Stimulated activated CD8-positive, alpha-beta memory T cell treated with anti-CD3 and anti-CD28 coated beads, Interleukin-15, amount 100 ng/mL, for 48 hours (primary cell): ENCODE results near the gene DIDO1.

ENCODE experiments used
- DNase-seq, 2 donors: peaks; one replicate each; pipeline ENCODE4 v3.0.0-alpha.2; 2020; ENCODE audit warnings: low read depth in 2 of 2

The DIDO1 gene

DNA sequence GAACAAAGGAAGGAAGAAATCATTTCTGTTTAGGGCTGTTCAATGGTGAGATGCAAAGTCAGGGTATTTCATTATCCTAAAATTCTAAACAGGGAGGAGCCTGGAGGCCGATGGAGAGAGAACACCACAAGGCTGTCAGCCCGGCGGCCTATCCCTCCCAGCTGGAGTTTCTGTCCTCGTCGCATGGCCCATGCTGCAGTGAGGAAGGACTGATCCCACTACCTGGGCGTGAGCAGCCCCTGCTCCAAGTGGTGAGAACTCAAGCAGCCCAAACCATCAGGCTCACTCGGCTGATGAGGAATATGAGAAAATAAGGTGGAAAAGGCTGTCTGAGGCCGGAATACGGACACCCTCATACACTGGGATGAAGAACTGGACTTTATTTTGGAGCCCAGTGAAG, 30.8 kb downstream of the DIDO1 start:
- DNase-seq = no peak

- no peak for DNase-seq
These were observed 32.0 kb downstream of the DIDO1 start for GRCh38 chr20:62894261-62894660.

GRCh38 chr20:62893700-62894099, 32.6 kb downstream of the DIDO1 start:
- no peak for DNase-seq

GRCh38 chr20:62892348-62893304, 33.7 kb downstream of the DIDO1 start:
- DNase-seq = no peak

GRCh38 chr20:62891111-62891510, 35.2 kb downstream of the DIDO1 start:
- DNase-seq = no peak

- DNase-seq = no peak
These were observed 35.9 kb downstream of the DIDO1 start for GRCh38 chr20:62890444-62890843.

- no peak for DNase-seq
These were observed 36.4 kb downstream of the DIDO1 start for GRCh38 chr20:62889871-62890270.

GRCh38 chr20:62889411-62889810, 36.9 kb downstream of the DIDO1 start:
- DNase-seq = no peak

DNA sequence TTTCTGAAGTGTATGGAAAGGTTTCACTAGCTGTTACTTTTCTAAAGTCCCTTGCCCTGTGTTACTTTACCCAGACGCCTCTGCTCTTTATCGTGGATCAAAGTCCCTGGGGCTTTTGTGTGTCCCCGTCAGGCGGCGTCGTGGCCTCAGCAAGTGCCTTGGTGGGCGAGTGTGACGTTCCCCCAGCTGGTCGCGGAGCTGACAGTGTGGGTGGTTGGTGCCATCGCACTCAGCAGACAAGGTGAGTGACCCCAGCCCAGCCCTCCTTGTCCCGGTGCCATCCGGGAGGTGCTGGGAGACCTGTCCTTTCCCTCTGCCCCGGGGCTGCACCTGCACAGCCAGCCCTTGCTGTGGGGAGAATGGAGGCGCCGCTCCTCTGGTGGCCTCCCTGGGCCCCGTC, 37.4 kb downstream of the DIDO1 start:
- DNase-seq = no peak

DNA sequence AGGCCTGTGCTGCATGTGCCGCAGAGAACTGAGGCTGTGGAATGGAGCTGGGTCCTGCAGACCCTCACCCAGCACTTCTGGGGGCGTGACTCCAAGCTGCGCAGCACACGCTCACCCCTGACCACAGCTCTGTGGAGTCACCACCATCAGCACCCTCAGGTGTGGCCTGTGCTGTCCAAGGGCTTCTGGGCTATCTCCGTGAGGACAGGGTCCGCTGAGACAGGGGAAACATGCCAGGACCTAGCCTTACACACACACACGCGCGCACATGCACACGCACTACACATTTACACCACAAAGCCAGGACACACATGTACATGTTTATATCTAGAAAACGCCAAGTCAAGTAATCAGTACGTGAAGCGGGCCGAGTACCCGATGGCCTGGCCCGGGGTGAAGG, 37.9 kb downstream of the DIDO1 start:
- DNase-seq = no peak

GRCh38 chr20:62887860-62888239, 38.5 kb downstream of the DIDO1 start:
- no peak for DNase-seq

- peak in 1 of 2 donors; percentile 32 for DNase-seq
These were observed 39.0 kb downstream of the DIDO1 start for GRCh38 chr20:62887152-62887859.

GRCh38 chr20:62886709-62887058, 39.6 kb downstream of the DIDO1 start:
- no peak for DNase-seq

DNA sequence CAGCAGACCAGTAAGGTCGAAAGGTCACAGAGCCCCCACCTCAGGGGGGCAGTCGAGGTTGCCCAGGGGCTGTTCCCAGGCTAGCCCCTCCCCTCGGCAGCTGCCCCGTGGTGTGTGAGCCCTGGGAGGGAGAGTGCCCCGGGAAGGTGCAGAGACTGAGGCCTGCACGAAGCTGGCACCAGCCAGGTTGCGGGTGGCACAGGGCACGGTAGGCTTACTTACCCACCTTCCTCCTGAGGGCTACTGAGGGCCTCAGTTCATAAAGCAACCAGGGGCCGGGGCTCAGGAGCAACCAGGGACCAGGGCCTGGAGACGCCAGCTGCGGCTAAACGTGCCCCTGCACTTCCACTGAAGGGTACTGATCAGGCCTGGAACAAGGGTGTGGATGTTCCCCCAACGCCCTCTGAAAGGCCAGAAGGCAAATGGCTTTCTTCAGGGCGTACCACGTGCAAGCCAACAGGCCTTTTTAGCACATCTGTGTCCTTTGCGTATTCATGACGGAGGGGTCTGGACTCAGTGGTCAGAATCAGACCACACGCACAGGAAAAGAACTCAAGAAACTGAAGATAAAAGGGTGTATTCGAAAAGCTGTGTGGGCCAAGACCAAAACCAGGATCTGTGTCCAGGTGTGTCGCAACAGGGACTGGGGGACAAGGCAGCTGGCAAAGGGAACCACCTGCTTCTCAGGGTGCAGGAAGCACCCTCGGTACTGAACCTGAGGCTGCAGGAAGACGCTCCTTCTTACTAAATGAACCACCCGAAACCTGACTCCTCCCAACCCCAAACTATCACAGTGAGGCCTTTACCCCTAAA, 40.2 kb downstream of the DIDO1 start:
- DNase-seq = no peak

DNA sequence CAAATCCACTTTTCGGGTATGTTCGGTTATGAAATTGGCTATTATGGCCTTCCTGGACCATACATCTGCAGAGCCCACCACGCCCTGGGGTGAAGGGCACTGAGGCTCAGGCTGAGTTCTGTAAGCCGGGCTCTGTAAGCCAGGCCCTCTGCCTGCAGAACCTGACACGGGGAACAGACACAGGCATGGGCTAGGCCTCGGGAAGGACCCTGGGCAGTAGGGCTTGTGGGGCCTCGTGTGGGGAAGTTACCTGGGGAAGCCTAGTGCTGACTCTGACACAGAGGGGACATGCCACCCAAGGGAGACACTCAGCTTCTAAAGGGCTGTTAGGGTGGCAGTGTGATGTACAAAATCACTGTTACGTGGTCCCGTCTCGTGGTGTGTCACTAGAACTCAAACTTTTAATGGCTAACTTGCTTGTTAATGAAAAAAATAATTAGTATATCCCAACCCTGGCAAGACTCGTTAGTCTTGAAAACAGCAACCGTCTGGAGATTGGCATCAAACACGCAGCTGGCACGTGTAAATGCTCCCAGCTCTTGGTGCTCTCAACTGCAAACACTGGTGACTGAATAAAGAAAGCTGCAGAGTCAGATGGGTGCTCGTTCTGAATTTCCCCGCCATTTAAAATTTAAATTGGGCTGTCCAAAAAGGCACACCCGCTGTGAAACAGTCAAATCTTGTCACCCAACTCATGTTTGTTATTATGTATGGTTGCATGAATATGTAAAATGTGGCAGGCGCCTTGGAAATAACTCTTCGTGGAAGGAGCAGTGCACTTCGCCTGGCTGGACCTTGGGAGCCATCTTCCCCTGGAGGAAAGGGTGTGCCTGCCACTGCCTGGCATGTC, 41.0 kb downstream of the DIDO1 start:
- no peak for DNase-seq

- no peak for DNase-seq
These were observed 41.7 kb downstream of the DIDO1 start for GRCh38 chr20:62884556-62884955.

DNA sequence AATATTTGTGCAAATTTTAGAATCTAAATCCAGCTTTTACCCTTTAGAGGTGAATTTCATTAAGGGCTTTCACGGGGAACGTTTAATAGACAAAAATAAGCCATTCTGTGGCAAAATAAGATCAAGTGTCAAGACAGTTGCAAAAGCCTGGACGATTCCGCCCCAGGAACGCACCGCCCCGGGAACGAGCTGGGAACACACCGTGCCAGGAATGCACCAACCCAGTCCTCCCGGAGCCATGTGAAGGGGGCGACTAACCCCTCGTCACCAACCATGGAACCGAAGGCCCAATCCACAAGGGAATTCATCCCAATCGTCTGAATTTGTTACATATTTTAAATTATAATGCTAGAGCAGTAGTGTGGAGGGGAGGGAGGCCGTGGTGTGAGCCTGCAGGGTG, 43.9 kb downstream of the DIDO1 start:
- DNase-seq = no peak

GRCh38 chr20:62881662-62882395, 44.5 kb downstream of the DIDO1 start:
- DNase-seq = no peak

- DNase-seq = no peak
These were observed 45.2 kb downstream of the DIDO1 start for GRCh38 chr20:62880935-62881661.
